ENCODE measurements around the gene SORD.

- no peak for TF ChIP-seq CTCF (IDR thresholded peaks at IDR 0.05)
- no peak for TF ChIP-seq POLR2AphosphoS5 (IDR thresholded peaks at IDR 0.05)
Measured at GRCh38 chr15:45093013-45093412, 70.0 kb downstream of the SORD start.
